ENCODE results near the gene HOXA6. TPM values are rescaled to one million over a fixed set of nuclear protein-coding genes. Genes with fewer than 3 reads are reported as not detected.

Gene HOXA6
- total RNA-seq, result not detected
- long read RNA-seq, result 0 reads

DNA sequence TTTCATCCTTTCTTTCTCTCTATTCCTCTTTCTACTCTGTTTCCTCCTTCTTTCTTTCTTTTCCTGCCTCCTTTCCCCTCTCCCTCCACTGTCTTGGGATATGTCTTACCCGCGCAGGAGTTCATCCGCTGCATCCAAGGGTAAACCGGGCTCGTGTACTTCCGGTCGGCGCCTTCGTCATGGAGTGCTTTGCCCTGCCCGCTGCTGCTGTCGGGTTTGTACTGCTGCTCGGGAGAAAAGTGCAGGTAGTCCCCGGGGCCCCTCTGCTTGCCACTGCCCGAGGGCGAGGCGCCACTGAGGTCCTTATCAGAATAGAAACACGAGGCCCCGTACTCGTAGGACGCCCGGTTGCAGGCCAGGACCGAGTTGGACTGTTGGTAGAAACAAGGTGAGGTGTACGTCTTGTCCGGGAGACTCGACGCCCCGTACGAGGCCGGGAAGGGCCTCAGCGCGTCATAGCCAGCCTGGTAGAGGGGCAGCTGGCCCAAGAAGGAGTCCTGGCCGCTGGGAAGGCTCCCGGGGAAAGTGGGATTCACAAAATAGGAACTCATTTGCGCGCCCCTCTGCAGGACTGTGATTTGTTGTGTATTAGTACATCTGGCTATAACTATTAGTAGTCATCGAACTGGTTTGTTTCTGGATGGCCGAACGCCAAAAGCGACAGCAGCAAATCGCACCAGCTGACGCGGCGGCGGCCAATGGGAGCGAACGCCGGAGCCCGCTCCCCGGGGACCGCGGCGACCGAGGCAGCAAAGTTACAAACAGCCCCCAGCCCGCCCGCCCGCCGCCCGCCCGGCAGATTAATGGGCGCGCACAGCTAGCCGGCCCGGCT lies at the start of gene HOXA6:
HOXA6 (minus strand) TSS at position 576 of the 832 bp plus-strand sequence; CDS start at position 551, 25 bp downstream.
- DNase-seq (ENCODE audit: missing footprints), result no peak
- intact Hi-C loops (cut with DNase I), result no loop called here

DNA sequence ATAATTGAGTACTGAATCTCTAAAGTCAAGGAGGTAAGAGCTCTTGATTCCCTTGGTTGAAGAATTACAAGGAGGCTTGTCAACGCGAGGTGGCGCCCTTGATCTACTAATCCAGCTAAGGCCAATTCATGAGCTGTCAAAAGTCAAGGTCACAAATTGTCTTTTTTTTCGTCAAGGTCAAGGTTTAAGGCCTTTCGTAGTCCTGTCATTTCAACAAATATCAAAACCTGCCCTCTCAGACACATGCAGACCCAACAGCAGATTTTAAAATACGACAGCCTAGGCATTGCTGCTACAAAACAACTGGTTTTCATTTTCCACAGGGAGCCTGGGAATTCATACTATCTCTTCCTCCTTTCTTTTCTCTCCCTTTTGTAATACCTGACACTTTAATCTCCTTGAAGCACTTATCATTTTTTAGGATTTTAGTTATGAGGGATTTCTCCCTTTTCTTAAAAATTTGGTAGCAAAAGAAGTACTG lies 48.8 kb upstream of the HOXA6 start:
- DNase-seq (ENCODE audit: missing footprints) (peak; percentile 88), ATAC-seq (peak; percentile 50)
- intact Hi-C loops (cut with DNase I), result loop anchor here (2.0 to 5.0 kb wide), 5 partner anchors 381 to 1656 kb away; no protein-coding TSS in a partner anchor

More for the DNA sequence above, at the start of gene HOXA6:
- no peak for ATAC-seq

DNA sequence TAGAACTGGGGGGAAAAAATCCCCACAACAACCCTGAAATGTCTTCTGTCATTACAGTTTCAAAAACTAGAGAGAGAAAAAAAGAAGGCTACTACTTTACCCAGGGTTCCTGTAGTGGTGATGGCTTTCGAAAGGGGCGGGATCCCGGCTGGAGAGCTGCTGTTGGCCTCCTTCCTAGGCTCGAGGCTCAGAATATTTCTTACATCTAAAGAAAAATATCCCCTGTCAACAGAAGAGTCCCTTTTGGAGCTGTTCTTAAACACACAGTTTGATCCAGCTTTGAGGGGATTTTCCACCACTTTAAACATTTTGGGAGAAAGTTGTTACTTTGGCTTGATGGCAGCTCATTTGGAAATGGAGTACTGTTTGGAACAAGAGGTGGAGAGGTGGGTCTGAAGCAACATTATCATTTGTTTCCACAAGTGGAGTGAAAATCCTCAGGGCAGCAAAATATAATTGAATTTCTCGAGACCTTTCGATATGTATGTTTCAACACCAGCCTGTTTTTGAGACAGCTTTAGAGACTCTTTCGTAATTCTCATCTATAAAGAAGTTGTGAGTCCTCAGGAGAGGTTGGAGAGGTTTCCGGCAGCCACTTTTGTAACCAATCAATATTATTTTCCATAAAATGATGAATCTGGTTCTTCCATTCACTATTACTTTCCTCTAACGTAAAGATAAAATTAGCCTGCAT lies 47.3 kb upstream of the HOXA6 start:
- DNase-seq (ENCODE audit: missing footprints) (no peak), ATAC-seq (no peak)
- intact Hi-C loops (cut with DNase I), result loop anchor here (5.0 kb wide), 4 partner anchors 382 to 1657 kb away; no protein-coding TSS in a partner anchor

DNA sequence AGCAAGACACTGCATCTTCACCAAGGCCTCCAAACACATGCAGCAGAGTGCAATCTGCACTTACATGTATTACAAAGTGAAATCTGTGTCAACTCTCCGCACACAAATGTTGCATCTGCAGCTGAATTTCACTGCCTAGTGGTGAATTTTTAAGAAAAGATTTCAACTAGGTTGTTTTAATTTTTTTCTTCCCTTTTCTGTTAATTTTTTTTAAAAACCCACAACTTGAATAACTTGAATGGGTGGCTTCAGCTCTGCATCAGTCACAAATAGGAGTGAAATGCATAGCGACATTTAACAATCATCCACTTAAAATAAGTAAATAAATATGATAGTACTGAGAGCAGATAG lies 46.4 kb upstream of the HOXA6 start:
- DNase-seq (ENCODE audit: missing footprints), result no peak
- intact Hi-C loops (cut with DNase I), result no loop called here
- ATAC-seq, result no peak

DNA sequence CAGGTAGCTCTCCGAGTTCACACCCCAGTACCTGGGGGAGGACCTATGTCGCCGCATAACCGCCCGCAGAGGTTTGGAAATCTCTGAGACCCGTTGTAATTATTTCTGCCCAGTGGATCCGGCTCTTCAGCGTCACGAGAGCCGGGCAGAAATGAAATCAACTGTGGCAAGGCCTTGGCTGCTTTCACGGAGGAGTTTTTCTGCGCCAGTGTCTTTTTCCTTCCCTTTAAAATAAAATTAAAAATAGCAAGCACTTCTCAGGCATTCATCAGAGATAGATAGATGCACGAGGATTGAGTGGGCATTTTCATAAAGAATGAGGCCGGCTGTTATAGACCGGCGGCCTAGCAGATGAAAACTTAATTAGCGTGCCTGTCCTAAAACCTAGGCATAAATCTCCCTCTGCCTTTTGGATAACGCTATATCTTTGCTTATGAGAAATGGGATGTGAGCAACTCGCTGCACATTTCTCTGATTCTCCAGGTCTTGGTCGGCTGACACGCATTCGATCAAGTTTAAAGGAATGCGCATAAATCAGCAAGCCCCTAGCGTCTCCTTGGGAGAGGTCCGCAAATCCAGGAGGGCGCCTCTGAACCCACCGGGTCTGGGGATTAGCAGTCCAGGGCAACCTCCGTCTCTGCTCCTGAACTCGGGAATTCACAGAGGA lies 45.9 kb upstream of the HOXA6 start:
- no peak for DNase-seq (ENCODE audit: missing footprints)
- no peak for ATAC-seq
- intact Hi-C loops (cut with DNase I), result no loop called here

DNA sequence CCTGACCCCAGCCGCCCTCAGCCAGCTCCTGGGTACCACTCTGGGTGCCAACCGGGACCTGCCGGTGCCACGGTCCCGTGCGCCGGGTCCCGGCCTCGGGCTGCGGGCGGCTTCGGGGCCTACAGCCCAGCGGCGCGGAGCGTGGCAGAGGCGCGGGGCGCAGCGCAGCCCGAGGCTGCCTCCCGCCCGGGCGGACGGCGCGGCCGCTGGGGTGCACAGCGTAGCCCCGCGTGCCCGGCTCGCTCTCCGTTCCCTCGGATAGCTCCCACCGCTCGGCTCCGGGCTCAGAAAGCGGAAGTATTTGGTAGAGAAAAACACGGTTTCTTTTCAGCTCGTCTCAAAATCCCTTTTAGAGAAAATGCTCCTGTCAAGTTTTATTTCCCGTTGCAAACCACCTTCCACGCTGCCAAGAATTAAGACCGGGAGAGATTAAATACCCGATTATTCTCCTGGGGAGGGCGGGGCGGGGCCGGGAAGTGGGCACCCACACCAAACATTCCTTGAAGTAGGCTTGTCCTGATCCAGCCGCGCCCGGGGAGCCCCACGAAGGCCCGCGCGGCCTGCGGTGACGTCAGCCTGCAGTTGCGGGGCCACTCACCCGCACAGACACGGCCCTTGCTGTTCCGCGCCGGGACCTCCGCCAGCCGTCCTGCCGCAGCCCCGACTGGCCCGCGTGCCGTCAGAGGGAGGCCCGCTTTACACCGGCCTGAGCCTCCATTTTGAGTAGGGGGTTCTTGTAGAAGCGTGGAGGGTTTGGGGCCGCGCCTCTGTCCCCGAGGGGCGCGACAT lies 45.2 kb upstream of the HOXA6 start:
- intact Hi-C loops (cut with DNase I), result no loop called here
- ATAC-seq (no peak), DNase-seq (ENCODE audit: missing footprints) (peak; percentile 84)

DNA sequence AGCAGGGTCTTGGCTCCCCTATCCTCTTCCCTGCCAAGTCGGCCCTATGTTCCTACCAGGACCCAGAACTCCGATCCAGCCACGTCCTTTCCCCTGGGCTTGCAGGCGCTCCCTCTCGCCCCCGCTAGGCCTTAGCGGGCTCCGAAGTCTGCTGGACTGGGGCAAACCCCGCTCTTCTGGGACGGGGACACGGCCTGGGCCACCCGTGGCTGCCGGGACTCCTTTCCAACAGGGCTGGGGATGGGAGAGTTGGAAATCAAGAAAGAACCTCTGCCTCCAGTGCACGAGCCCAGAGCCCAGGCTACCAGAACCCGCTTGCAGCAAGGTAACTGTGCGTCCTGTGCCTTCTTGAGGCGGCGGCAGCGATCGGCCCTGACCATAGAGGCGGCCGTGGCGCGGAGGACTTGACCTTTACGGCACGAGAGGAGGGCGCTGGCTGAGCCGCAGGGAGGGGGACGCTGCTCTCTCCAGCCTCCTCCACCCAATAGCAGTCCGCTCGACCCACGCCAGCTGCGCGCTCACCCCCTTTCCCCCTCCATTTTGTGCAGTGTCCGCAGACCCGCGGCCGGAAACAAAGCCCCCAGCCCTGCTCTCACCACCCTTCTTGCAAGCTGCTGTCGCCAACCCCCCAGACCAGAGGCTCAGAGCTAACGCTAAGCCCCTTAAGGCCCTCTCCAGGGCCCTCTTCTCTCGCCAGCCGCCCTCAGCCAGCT lies 44.4 kb upstream of the HOXA6 start:
- DNase-seq (ENCODE audit: missing footprints), result no peak
- intact Hi-C loops (cut with DNase I), result no loop called here
- ATAC-seq, result no peak

DNA sequence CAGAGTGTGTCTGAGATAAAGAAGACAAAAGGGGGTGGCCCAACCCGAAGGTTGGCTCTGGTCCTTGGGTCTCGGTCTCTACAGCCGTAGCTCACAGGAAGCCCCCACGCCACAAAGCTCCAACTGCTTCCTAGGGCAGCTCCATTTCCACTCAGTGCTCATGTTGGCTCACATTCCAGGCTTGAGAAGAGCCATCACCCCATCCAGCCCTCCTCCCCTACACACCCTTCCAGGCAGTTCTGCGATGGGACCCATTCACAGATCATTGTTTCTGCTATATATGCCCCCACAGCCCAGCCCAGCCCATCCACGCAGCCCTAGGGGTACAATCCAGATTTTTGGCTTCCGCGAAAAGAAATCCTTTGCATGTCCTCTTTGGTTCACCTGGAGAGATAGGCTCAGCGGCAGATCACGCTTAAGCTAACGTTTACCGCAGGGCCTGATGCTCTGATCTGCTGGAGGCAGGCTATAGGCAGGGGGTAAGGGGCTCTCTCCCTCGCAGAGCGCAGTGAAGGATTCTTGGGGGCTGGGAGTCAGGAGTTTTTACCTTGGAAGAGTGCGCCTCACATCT lies 43.7 kb upstream of the HOXA6 start:
- ATAC-seq (no peak), DNase-seq (ENCODE audit: missing footprints) (no peak)
- intact Hi-C loops (cut with DNase I), result no loop called here

DNA sequence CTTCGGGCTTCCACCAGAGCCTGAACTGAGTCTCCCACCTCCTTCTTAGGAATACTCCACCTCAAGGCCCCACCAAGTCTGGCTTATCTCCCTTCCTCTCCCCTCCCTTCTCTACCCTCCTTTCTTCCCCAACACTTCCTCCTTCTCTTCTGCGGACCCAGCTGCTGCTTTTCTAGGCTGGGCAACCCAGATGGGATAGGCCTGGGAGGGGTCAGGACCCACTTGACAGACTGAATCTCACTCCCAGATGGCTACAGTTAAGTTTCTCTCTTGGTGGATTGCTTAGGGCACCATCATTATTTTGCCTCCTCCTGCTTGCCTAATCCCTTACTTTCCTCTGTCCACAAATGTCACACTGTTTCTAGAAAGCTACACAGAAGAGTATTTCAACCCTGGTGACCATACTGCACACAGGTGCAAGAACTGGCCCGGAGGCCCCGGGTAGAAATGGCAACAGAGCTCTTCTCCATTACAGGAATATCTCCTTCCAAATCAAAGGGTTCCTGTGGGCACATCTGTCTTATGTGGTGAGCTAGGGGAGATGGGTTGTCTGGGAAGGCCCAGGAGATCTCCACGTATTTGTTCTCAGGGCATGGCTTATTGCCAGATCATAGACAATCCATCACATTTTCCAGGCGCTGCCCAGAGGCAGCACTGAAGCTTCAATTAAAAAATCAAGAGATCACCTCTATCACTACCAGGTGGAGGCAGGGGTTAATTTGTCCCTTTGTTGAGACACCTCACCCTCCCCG lies 42.6 kb upstream of the HOXA6 start:
- no peak for DNase-seq (ENCODE audit: missing footprints)
- ATAC-seq, result no peak
- intact Hi-C loops (cut with DNase I), result no loop called here

DNA sequence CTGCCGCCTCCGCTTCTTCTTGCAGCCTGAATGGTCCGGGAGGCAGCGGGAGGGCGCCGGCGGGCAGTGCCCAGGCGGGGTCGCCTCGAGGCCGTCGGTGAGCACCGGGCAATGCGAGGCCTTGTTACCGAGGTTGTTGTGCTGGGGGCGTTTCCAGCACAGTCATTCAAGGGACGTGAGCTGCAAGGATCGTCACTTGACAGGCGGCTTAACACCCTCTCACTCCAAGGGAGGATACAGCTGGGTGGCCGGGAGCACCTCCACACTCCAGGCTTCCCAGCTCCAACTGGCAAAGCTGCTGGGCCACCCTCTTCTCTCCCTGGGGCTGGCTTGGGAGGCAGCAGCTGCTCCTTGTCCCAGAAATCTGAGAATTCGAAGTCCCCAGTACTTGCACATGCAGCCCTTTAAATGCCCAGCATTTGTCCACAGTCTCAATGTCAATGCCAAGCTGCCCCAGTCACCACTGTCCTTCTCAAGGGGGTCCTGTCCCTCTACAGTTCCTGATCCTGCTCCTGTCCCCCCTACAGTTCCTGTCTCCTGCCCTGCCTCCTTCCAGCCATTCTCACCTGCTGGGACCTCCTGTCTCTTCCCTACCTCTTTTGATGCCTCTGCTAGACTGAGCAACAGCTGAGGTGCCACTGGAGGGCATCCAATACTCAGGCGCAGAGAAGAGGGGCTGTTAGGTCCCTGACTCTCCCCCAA lies 41.9 kb upstream of the HOXA6 start:
- ATAC-seq (no peak), DNase-seq (ENCODE audit: missing footprints) (no peak)
- intact Hi-C loops (cut with DNase I), result no loop called here

DNA sequence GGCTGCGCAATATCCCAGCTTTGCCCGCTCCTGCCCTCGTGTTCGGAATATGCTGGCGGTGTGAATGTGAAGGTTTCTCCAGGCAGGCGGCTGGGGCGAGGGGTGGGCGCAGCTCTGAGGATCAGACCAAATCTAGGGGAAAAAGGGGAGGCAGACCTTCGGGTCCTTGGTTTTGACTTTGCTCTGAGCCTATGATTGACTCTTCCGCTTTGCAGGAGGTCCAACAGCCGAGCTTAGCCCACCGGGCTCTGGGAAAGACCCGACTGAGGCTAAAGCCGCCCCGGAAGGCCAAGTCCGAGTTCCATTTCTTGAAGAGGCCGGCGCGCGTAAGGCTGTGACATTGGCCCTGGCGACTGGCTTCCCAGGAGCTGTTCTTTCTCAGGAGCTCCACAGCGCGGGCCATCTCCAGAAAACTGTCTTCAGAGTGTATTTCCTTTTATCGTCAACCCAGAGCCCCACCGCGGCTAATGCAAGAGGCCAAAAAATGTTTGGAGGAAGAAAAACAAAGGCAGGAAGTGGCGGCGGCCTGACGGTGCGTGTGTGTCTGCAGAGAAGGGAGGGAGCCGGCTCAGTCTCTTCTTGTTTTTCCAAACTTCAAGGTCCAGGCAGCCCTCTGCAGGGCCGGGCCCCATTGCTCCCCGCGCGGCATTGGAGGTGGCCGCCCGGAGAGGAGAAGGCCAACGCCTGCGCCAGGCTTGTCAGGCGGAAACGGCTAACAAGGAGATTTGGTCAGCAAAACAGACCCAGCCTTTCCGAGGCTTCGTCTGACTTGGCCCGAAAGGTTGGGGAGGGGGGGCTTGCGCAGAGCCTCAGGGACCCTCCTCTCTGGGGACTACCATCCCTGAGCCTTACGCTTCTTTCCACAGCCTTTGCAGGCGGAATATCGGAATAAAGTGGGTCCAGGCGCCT lies 41.1 kb upstream of the HOXA6 start:
- ATAC-seq (no peak), DNase-seq (ENCODE audit: missing footprints) (no peak)
- intact Hi-C loops (cut with DNase I), result no loop called here

DNA sequence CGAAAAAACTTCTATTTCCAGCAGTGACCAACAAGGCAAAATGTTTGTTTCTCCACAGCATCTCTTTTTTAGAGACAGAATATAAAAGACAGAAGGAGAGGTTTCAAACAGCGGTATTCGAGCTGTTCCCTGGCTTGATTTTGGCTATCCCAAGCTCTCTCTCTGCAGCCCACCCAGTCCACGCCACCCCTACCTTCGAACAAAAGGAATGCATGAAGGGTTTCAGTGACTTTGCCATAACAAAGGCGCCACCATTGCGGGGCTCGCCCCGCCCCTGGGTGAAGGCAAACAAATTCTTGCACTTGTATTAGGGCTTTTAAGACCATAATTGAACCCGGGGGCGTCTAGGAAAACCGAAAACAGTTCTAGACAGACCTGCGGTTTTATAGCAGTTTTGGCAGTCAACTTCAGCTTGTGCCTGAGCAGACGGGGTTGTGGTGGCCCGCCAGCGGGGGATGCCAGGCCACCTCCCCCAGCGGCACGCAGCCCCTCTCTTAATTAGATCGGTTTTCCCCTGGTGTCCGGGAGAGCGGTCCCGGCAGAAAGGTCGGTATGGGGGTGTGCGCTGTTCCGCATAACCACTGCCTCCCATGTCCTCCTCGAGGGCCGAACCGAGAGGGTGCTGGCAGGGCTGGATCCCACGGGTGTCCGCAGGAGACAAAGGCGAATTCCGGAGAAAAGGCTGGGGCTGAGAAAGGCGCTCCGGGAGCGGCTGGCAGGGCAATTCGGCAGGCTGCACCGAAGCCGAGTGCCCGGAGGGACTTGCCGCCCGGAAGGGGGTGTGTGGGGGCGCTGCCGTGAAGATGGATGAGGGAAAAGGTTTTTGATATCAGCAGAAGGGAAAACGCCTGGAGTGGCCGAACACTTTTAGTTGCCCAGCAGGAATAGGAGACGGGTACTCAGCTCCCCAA lies 40.2 kb upstream of the HOXA6 start:
- intact Hi-C loops (cut with DNase I), result no loop called here
- DNase-seq (ENCODE audit: missing footprints) (no peak), ATAC-seq (no peak)

DNA sequence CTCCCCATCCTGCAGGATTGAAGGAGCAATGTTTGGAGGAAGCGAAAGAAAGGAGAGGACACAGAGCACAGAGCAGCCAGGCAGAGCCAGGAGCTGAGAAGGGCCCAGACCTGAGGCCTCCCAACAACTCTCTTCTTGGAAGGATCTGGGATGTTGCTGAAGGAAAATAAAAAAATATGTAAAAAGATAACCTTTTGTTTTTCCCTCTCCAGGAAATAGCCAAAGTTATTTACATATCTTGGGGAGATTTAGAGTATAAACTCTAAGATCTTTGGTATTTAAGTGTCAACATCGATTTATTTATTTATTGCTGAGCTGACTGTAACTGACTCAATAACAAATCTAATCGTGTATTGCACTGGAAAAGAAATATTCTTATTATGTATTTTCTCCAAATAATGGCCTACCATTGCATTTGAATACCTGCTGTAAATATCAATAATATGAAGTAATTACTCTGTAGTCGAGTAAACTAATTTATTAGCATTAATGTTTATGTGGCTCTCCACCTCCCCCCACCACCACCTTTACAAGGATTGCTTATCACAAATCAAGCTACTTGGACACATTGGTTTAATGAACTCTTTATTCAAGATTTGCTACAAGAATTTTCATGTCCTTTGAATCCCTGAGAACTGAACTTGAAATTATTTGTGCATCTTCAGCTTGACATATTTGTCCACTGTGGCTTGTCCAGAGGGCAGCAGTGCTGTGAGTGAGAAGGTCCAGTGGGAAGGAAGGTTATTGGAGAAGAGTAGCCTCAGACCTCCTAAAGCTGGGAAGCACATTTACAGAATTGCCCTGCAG lies 39.3 kb upstream of the HOXA6 start:
- intact Hi-C loops (cut with DNase I), result no loop called here
- DNase-seq (ENCODE audit: missing footprints) (no peak), ATAC-seq (no peak)
